HCT116 (cell line): ENCODE measurements around the gene WDR82. TPM values are rescaled to one million over a fixed set of nuclear protein-coding genes. Genes with fewer than 3 reads are reported as not detected.

ENCODE experiments used
- ATAC-seq: fragments of 200-7000 bp; cut with Tn5 transposase; 2 replicates; pipeline ENCODE4 v1.9.1; 2020; ENCODE audit warnings: mild to moderate bottlenecking, moderate library complexity
- BruUV-seq: library from RNA; stranded (reverse); fragments of 400-500 nt; replicated peaks from 2 replicates; lab custom pipeline; 2021; lab: Mats Ljungman, UMichigan
- CTCF ChIA-PET: fragments of 300-600 bp; sonication (Branson Sonifier 250); formaldehyde crosslinking; loops from one replicate; lab custom pipeline; 2021; ENCODE audit warnings: antibody characterized with exemption; lab: Charles Lee
- POLR2A ChIA-PET: fragments of 300-600, 350-600 bp; sonication (Branson Sonifier 250); formaldehyde crosslinking; loops from one replicate; lab custom pipeline; 2021; ENCODE audit warnings: antibody characterized with exemption; lab: Charles Lee
- RAD21 ChIA-PET, 2 experiments: fragments of 300-600 bp; sonication (Branson Sonifier 250); formaldehyde crosslinking; loops; one replicate each; lab custom pipeline; 2023; ENCODE audit warnings: low total read pairs in 2 of 2; ENCODE audit not compliant: uncharacterized antibody in 2 of 2, unreplicated experiment in 2 of 2, low non-redundant PET in 1 of 2; lab: Charles Lee
- DNase-seq: peaks from one replicate; pipeline ENCODE4 v3.0.0-alpha.2; 2010; ENCODE audit warnings: low read depth, low spot score
- H2AFZ ChIP-seq: fragments of 200-600 bp; shearing (Covaris generic), sonication (generic); 2 replicates; pipeline ENCODE4 v1.6.1; 2017; ENCODE audit warnings: low read depth, mixed run types, mixed read lengths, antibody characterized with exemption, low read length; ENCODE audit not compliant: poor library complexity, severe bottlenecking
- H3K27ac ChIP-seq: 2 replicates; pipeline ENCODE4 v1.5.1; 2012; ENCODE audit warnings: low read depth, low read length
- H3K27me3 ChIP-seq: fragments of 200-600 bp; sonication (generic); 2 replicates; pipeline ENCODE4 v1.6.1; 2016; ENCODE audit warnings: mixed run types, low read length, mixed read lengths; ENCODE audit not compliant: insufficient read depth
- H3K36me3 ChIP-seq, 2 experiments: fragments of 200-500 bp in 1 of 2; fragments of 200-600 bp in 1 of 2; sonication (Bioruptor generic) in 1 of 2; sonication (generic) in 1 of 2; 2 replicates each; pipeline versions ENCODE4 v1.5.1 to v1.6.1; 2014 to 2016; ENCODE audit warnings: low read length in 2 of 2, inconsistent platforms in 1 of 2, mixed read lengths in 1 of 2, mixed run types in 1 of 2; ENCODE audit not compliant: insufficient read depth in 2 of 2, control insufficient read depth in 1 of 2
- H3K4me1 ChIP-seq, 2 experiments: fragments of 200-600 bp in 1 of 2; sonication (generic) in 1 of 2; 2 replicates each; pipeline versions ENCODE4 v1.5.1 to v1.6.1; 2012 to 2017; ENCODE audit warnings: low read length in 2 of 2, inconsistent platforms in 1 of 2, mild to moderate bottlenecking in 1 of 2, mixed read lengths in 1 of 2, mixed run types in 1 of 2, moderate library complexity in 1 of 2; ENCODE audit not compliant: insufficient read depth in 2 of 2, control insufficient read depth in 1 of 2
- H3K4me2 ChIP-seq: fragments of 200-600 bp; sonication (generic); 2 replicates; pipeline ENCODE4 v1.6.1; 2017; ENCODE audit warnings: mixed run types, low read length, mixed read lengths
- H3K4me3 ChIP-seq, 2 experiments: fragments of 200-600 bp in 1 of 2; sonication (generic) in 1 of 2; replicated peaks in 1 of 2; 2 replicates each; pipeline ENCODE4 v1.5.1; 2011 to 2016; ENCODE audit warnings: low read length in 2 of 2, control low read depth in 1 of 2, low read depth in 1 of 2, mild to moderate bottlenecking in 1 of 2, mixed read lengths in 1 of 2, mixed run types in 1 of 2
- H3K79me2 ChIP-seq: fragments of 200-600 bp; sonication (generic); 2 replicates; pipeline ENCODE4 v1.6.1; 2017; ENCODE audit warnings: mild to moderate bottlenecking, mixed run types, low read length, moderate library complexity, mixed read lengths; ENCODE audit not compliant: insufficient read depth
- H3K9ac ChIP-seq: fragments of 200-600 bp; sonication (generic); 2 replicates; pipeline ENCODE4 v1.6.1; 2016; ENCODE audit warnings: low read length, mixed read lengths
- H3K9me2 ChIP-seq: fragments of 200-600 bp; sonication (generic), shearing (Covaris generic); 2 replicates; pipeline ENCODE4 v1.6.1; 2017; ENCODE audit warnings: mixed run types, mild to moderate bottlenecking, moderate library complexity; ENCODE audit not compliant: insufficient read depth
- H3K9me3 ChIP-seq, 2 experiments: fragments of 200-500 bp in 1 of 2; fragments of 200-600 bp in 1 of 2; sonication (Bioruptor generic) in 1 of 2; sonication (generic) in 1 of 2; 2 replicates each; pipeline ENCODE4 v1.6.1; 2014 to 2017; ENCODE audit warnings: low read length in 2 of 2, mixed read lengths in 2 of 2, inconsistent platforms in 1 of 2, low read depth in 1 of 2, mild to moderate bottlenecking in 1 of 2, mixed run types in 1 of 2, moderate library complexity in 1 of 2; ENCODE audit not compliant: control insufficient read depth in 1 of 2, insufficient read depth in 1 of 2
- H4K20me1 ChIP-seq: fragments of 200-600 bp; sonication (generic), shearing (Covaris generic); 2 replicates; pipeline ENCODE4 v1.6.1; 2017; ENCODE audit warnings: mixed run types, mild to moderate bottlenecking, moderate library complexity; ENCODE audit not compliant: insufficient read depth
- FOSL1 ChIP-seq: IDR thresholded peaks from 2 replicates; pipeline ENCODE4 v1.6.1; 2012; ENCODE audit warnings: low read depth
- POLR2A ChIP-seq: IDR thresholded peaks from 2 replicates; pipeline ENCODE4 v1.7.0; 2011; ENCODE audit warnings: borderline replicate concordance; ENCODE audit not compliant: insufficient read depth, insufficient read length; ENCODE audit errors: extremely low read depth
- POLR2AphosphoS5 ChIP-seq: IDR thresholded peaks from 2 replicates; pipeline ENCODE4 v1.6.1; 2011; ENCODE audit warnings: mild to moderate bottlenecking, low read depth, low read length, moderate library complexity
- SP1 ChIP-seq: IDR thresholded peaks from 2 replicates; pipeline ENCODE4 v1.6.1; 2012; ENCODE audit warnings: low read depth
- ZFX ChIP-seq: fragments of 450-650 bp; IDR thresholded peaks from 2 replicates; pipeline ENCODE4 v1.6.1; 2017
- intact Hi-C: fragments of 100-400 bp; cut with micrococcal nuclease; formaldehyde crosslinking; loops from 2 replicates; pipeline ENCODE4 v1.10.0; 2022
- total RNA-seq: library from RNA; stranded (reverse); gene quantifications from one replicate; pipeline ENCODE4 v1.2.1, GENCODE V29; 2021; ENCODE audit not compliant: unreplicated experiment

The WDR82 gene
- total RNA-seq, 1 experiment from 2014 or later, result 89.7 TPM

DNA sequence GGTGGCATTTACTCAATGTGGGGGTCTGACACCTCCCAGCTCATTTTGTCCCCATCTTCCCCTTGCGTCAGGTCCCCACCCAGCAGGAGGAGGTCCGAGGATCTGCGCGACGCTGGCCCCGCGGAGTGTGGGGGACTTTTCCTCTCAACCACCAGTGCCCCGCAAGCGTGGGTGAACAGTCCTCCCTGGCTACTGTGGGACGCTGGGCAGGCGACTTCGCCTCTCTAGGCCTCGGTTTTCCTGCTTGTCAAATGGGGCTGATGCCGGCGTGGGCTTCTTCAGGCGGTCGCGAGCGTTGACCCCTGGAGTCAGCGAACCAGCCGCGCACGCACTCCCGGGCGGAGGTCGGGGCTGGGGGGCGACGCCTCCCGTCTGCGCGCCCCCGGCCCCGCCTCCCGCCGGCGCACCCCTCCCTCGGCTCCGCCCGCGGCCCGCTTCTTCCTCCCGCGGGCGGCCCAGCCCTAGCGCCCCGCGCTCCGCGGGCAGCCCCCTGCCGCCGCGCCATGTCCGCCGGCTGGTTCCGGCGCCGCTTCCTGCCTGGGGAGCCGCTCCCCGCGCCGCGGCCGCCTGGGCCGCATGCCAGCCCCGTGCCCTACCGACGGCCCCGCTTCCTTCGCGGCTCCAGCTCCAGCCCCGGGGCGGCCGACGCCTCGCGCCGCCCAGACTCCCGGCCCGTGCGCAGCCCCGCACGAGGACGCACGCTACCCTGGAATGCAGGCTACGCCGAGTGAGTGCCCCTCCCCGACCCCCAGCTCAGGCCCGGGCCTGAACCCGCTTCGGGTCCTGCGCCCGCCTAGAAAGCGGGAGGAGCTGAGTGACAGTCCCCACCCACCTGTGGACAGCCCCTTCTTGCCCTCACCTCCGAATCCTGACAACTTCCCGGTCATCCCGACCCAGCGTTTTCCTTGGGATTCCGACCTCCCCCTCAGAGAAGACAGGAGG, 32.9 kb downstream of the WDR82 start, which contains the start of gene PPM1M:
Gene PPM1M, plus strand, starts transcription at position 438 of the 942 bp plus-strand sequence. Its CDS starts 66 bp downstream, at position 504.
- ChIA-PET CTCF (no interaction called here), POLR2A (no interaction called here), RAD21 (interaction anchor here in 1 of 2 experiments (0.6 kb wide), 1 partner anchor 12 kb away, joined by 4 read pairs; no protein-coding TSS in a partner anchor)
- H4K20me1 ChIP-seq, result no peaks in the 10 kb centered on the region
- peak within 1 kb of the TSS; percentile 85 for H2AFZ ChIP-seq
- intact Hi-C loops, result no loop called here
- peaks cover 0 to 4% of the 10 kb centered on the region in 2 experiments; a peak in 1 of 4 replicates for H3K9me3 ChIP-seq
- H3K4me2 ChIP-seq, result peak within 1 kb of the TSS; percentile 96
- H3K9ac ChIP-seq, result peak within 1 kb of the TSS; percentile 64
- H3K4me1 ChIP-seq, result peaks cover 26 to 39% of the 10 kb centered on the region in 2 experiments; a peak in 3 of 4 replicates
- BruUV-seq, result no TSS peak
- ATAC-seq (peak; percentile 79), DNase-seq (no peak)
- TF ChIP-seq SP1 (no peak), ZFX (peak; percentile 79; the same call in 1 of the 2 replicates), POLR2A (peak; percentile 70), FOSL1 (no peak), POLR2AphosphoS5 (peak; percentile 29; the same call in 1 of the 2 replicates)
- peak within 1 kb of the TSS; percentile 37 to 63 for H3K4me3 ChIP-seq
- no peaks in the 10 kb centered on the region for H3K79me2 ChIP-seq
- no peaks in the 10 kb centered on the region for H3K27me3 ChIP-seq
- H3K36me3 ChIP-seq, result peaks cover 2 to 12% of the 10 kb centered on the region in 2 experiments; a peak in 2 of 4 replicates
- H3K27ac ChIP-seq, result peak within 1 kb of the TSS; percentile 59; the same call in 1 of the 2 replicates
- H3K9me2 ChIP-seq, result no peaks in the 10 kb centered on the region
